Measurements from ENCODE around the gene REV1. TPM values are rescaled to one million over a fixed set of nuclear protein-coding genes. Genes with fewer than 3 reads are reported as not detected.

REV1 gene
- total RNA-seq, 2 donors from 2014 or later: 29.7 to 37.4 TPM

DNA sequence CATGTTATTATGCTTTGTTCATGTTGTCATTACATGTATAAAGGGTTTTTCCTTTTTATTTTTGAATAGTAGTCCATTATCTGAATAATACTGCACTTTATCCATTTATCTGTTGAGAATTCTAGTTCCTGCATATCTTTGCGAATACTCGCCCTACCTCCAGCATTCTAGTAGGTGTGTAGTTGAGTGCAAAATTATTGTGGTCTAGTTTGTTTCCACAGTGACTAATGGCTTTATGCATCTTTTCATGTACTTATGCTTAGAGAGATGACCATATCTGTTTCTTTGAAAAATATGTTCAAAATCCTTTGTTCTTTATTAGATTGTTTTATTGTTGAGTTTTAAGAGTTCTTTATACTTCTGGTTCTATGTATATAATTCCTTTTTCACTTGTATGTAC lies 103.8 kb downstream of the REV1 start:
- H3K9ac ChIP-seq (ENCODE audit: low read depth in 2 of 2, low read length in 2 of 2): no peak overlapping the region
- H3K4me3 ChIP-seq: no peak overlapping the region
- no peaks in the 10 kb centered on the region for H3K4me1 ChIP-seq
- intact Hi-C loops (cut with DNase I): no loop called here
- no peak for DNase-seq
- TF ChIP-seq CTCF (IDR thresholded peaks at IDR 0.05): no peak
- H3K9me3 ChIP-seq: no peaks in the 10 kb centered on the region
- peaks cover 3% of the 10 kb centered on the region for H3K36me3 ChIP-seq
- no peak overlapping the region for H3K27ac ChIP-seq
- H3K27me3 ChIP-seq: no peaks in the 10 kb centered on the region

GRCh38 chr2:99382143-99382542 lies 107.7 kb downstream of the REV1 start:
- Histone ChIP-seq H3K27ac (no peak overlapping the region), H3K36me3 (peaks cover 5% of the 10 kb centered on the region), H3K27me3 (no peaks in the 10 kb centered on the region), H3K4me3 (no peak overlapping the region), H3K4me1 (no peaks in the 10 kb centered on the region), H3K9me3 (no peaks in the 10 kb centered on the region), H3K9ac (ENCODE audit: low read depth in 2 of 2, low read length in 2 of 2) (no peak overlapping the region)
- no peak for TF ChIP-seq CTCF (IDR thresholded peaks at IDR 0.05)
- DNase-seq: no peak
- intact Hi-C loops (cut with DNase I): no loop called here

GRCh38 chr2:99380376-99381010 lies 109.3 kb downstream of the REV1 start:
- Histone ChIP-seq H3K27ac (no peak overlapping the region), H3K9ac (ENCODE audit: low read depth in 2 of 2, low read length in 2 of 2) (no peak overlapping the region), H3K4me1 (no peaks in the 10 kb centered on the region), H3K27me3 (no peaks in the 10 kb centered on the region), H3K4me3 (no peak overlapping the region), H3K9me3 (no peaks in the 10 kb centered on the region), H3K36me3 (peaks cover 5% of the 10 kb centered on the region)
- intact Hi-C loops (cut with DNase I): no loop called here
- no peak for TF ChIP-seq CTCF (IDR thresholded peaks at IDR 0.05)
- DNase-seq: no peak

DNA sequence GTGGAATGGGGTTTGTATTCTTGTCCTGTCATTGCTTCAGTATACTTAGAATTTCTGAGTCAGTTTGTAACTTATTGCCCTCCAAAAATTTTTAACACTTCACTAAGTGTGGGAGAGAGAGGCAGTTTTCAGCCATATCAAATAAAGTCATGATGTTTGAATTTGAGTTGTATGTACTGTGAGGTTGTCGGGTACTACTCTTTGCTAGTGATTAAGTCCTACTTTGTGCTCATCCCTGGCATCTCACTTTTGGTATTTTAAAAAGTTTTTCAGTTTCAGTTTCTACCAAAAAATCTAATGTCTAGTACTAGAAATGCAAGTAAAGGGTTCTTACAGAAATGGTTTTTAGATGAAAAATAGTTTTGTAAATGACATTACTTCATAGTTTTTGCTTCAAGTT lies 111.9 kb downstream of the REV1 start:
- no peak for DNase-seq
- Histone ChIP-seq H3K4me1 (no peaks in the 10 kb centered on the region), H3K27me3 (no peaks in the 10 kb centered on the region), H3K27ac (no peak overlapping the region), H3K9me3 (no peaks in the 10 kb centered on the region), H3K4me3 (no peak overlapping the region), H3K9ac (ENCODE audit: low read depth in 2 of 2, low read length in 2 of 2) (no peak overlapping the region), H3K36me3 (peaks cover 10% of the 10 kb centered on the region)
- TF ChIP-seq CTCF (IDR thresholded peaks at IDR 0.05): no peak
- intact Hi-C loops (cut with DNase I): no loop called here

GRCh38 chr2:99376254-99376864 lies 113.5 kb downstream of the REV1 start:
- no peak overlapping the region for H3K4me3 ChIP-seq
- H3K9me3 ChIP-seq: no peaks in the 10 kb centered on the region
- H3K4me1 ChIP-seq: no peaks in the 10 kb centered on the region
- peaks cover 10% of the 10 kb centered on the region for H3K36me3 ChIP-seq
- H3K9ac ChIP-seq (ENCODE audit: low read depth in 2 of 2, low read length in 2 of 2): no peak overlapping the region
- H3K27me3 ChIP-seq: no peaks in the 10 kb centered on the region
- TF ChIP-seq CTCF (IDR thresholded peaks at IDR 0.05): no peak
- DNase-seq: no peak
- intact Hi-C loops (cut with DNase I): no loop called here
- no peak overlapping the region for H3K27ac ChIP-seq
